GM23248 (cell line): ENCODE data around the gene MAPK4. TPM values are rescaled to one million over a fixed set of nuclear protein-coding genes. Genes with fewer than 3 reads are reported as not detected.
"Not testable (repeated sequence)": the region's sequence is repeated elsewhere in the genome, so short reads cannot be mapped to it uniquely, and the experiment has no call there.

Experiments
- DNase-seq: peaks from one replicate; pipeline ENCODE4 v3.0.0-alpha.2; 2015
- H2AFZ ChIP-seq: fragments of 200-600 bp; sonication (generic); 2 replicates; pipeline ENCODE4 v1.6.1; 2016; ENCODE audit warnings: antibody characterized with exemption
- H3F3A ChIP-seq: fragments of 200-600 bp; sonication (generic); 2 replicates; pipeline ENCODE4 v1.6.1; 2016; ENCODE audit warnings: mild to moderate bottlenecking, antibody characterized with exemption, mixed run types; ENCODE audit not compliant: insufficient read depth
- H3K27ac ChIP-seq: fragments of 200-600 bp; sonication (generic); 2 replicates; pipeline ENCODE4 v1.5.1; 2016; ENCODE audit warnings: mild to moderate bottlenecking
- H3K27me3 ChIP-seq: fragments of 200-600 bp; sonication (generic); replicated peaks from 2 replicates; pipeline ENCODE4 v1.6.1; 2016; ENCODE audit warnings: mild to moderate bottlenecking; ENCODE audit not compliant: insufficient read depth
- H3K36me3 ChIP-seq: fragments of 200-600 bp; sonication (generic); 2 replicates; pipeline ENCODE4 v1.6.1; 2016; ENCODE audit warnings: low read depth, mild to moderate bottlenecking
- H3K4me1 ChIP-seq: fragments of 200-600 bp; sonication (generic); 2 replicates; pipeline ENCODE4 v1.6.1; 2016; ENCODE audit warnings: mild to moderate bottlenecking; ENCODE audit not compliant: insufficient read depth
- H3K4me2 ChIP-seq: fragments of 200-600 bp; sonication (generic); one replicate; pipeline ENCODE4 v1.6.1; 2016; ENCODE audit warnings: mild to moderate bottlenecking; ENCODE audit not compliant: unreplicated experiment
- H3K4me3 ChIP-seq: fragments of 200-600 bp; sonication (generic); 2 replicates; pipeline ENCODE4 v1.5.1; 2016; ENCODE audit warnings: mild to moderate bottlenecking
- H3K79me2 ChIP-seq: fragments of 200-600 bp; sonication (generic); 2 replicates; pipeline ENCODE4 v1.6.1; 2016; ENCODE audit warnings: mild to moderate bottlenecking; ENCODE audit not compliant: insufficient read depth
- H3K9ac ChIP-seq: fragments of 200-600 bp; sonication (generic); 2 replicates; pipeline ENCODE4 v1.6.1; 2016; ENCODE audit warnings: mild to moderate bottlenecking
- H3K9me2 ChIP-seq: fragments of 200-600 bp; sonication (generic); 2 replicates; pipeline ENCODE4 v1.6.1; 2016; ENCODE audit warnings: mixed run types, mild to moderate bottlenecking, moderate library complexity; ENCODE audit not compliant: insufficient read depth
- H3K9me3 ChIP-seq: fragments of 200-600 bp; sonication (generic); one replicate; pipeline ENCODE4 v1.6.1; 2017; ENCODE audit warnings: low read depth
- H4K20me1 ChIP-seq: fragments of 200-600 bp; sonication (generic); 2 replicates; pipeline ENCODE4 v1.6.0; 2016; ENCODE audit not compliant: insufficient read depth
- EZH2 ChIP-seq: fragments of 200-600 bp; sonication (generic); IDR thresholded peaks from 2 replicates; pipeline ENCODE4 v1.6.1; 2018; ENCODE audit warnings: antibody characterized with exemption, mild to moderate bottlenecking; ENCODE audit not compliant: insufficient read depth, poor library complexity, severe bottlenecking
- EZH2phosphoT487 ChIP-seq: fragments of 200-600 bp; sonication (generic); IDR thresholded peaks from 2 replicates; pipeline ENCODE4 v1.6.1; 2018; ENCODE audit warnings: antibody characterized with exemption, moderate library complexity, mild to moderate bottlenecking, low read depth; ENCODE audit not compliant: insufficient read depth
- WGBS, 2 experiments: methylation state at CpG; one replicate each; pipeline ENCODE4 v1.1.6; 2015 to 2017; ENCODE audit warnings: low lambda C conversion rate in 2 of 2, low coverage in 1 of 2; ENCODE audit errors: missing lambda C conversion rate in 2 of 2; 5-methylcytosine and 5-hydroxymethylcytosine counted together
- in situ Hi-C: fragments of 300-500 bp; cut with MboI; formaldehyde crosslinking; loops from 2 replicates; pipeline ENCODE4 v1.15.0; 2020
- polyA plus RNA-seq: library from polyadenylated mRNA; unstranded; fragments of >200 nt; fragmentation: Nextera tagmentation; extraction: Ambion mirVana; gene quantifications from 2 replicates; pipeline ENCODE4 v1.2.1, GENCODE V29; 2016
- total RNA-seq: library from RNA; depleted of rRNA; stranded (reverse); fragments of >200 nt; shearing (Covaris generic); gene quantifications from 2 replicates; pipeline ENCODE4 v1.2.3, GENCODE V29; 2014; rRNA removed

The MAPK4 gene
- total and polyA plus RNA-seq, 2 experiments from 2014 or later: 0.22 TPM; not detected in 1

DNA sequence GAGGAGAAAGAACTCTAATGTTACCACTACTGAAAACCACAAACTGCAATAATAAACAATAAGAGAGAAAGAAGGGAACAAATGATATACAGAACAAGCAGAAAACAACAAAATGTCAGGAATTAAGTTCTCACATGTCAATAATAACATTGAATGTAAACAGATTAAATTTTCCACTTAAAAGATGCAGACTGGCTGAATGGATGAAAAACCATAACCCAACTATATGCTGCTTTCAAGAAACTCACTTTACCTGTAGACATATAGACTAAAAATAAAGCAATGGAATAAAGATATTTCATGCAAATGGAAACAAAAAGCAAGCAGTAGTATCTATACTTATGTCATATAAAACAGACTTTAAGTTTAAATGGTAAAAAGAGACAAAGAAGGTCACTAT lies 209.6 kb downstream of the MAPK4 start:
- Histone ChIP-seq H3F3A (no peaks in the 10 kb centered on the region), H3K79me2 (no peaks in the 10 kb centered on the region), H4K20me1 (no peaks in the 10 kb centered on the region), H3K27ac (no peak overlapping the region), H2AFZ (no peak overlapping the region), H3K4me2 (no peak overlapping the region), H3K4me3 (no peak overlapping the region), H3K9me3 (no peaks in the 10 kb centered on the region), H3K9me2 (no peaks in the 10 kb centered on the region), H3K4me1 (no peaks in the 10 kb centered on the region), H3K9ac (no peak overlapping the region), H3K36me3 (no peaks in the 10 kb centered on the region), H3K27me3 (no peaks in the 10 kb centered on the region)
- no peak for DNase-seq
- in situ Hi-C loops: no loop called here
- no peak for TF ChIP-seq EZH2
- TF ChIP-seq EZH2phosphoT487: no peak

DNA sequence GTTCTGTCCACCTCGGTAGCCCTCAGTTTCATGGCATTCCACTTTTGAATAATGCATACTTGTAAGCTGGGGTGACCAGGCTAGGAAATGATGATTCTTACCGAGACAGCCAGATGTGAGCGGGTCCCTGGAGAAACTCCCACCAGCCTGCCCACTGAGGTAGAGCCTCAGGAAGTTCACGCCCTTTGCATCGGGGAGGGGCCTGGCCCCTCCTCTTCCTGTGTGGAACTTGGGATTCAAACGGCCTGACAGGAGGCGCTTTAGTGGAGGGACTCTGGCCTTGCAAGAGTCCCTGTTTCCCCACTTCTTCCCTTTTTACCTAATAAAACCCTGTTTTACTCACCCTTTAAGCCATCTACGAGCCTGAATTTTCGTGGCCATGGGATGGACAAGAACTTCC lies 215.3 kb downstream of the MAPK4 start:
- no peak overlapping the region for H3K9ac ChIP-seq
- DNase-seq: no peak
- H3K4me1 ChIP-seq: no peaks in the 10 kb centered on the region
- no peak overlapping the region for H3K4me2 ChIP-seq
- no peak overlapping the region for H3K4me3 ChIP-seq
- no peak overlapping the region for H2AFZ ChIP-seq
- no peak overlapping the region for H3K27ac ChIP-seq
- in situ Hi-C loops: no loop called here
- no peaks in the 10 kb centered on the region for H3K79me2 ChIP-seq
- H3K27me3 ChIP-seq: no peaks in the 10 kb centered on the region; the same call in 1 of the 2 replicates
- no peaks in the 10 kb centered on the region for H4K20me1 ChIP-seq
- no peaks in the 10 kb centered on the region for H3K9me3 ChIP-seq
- H3K36me3 ChIP-seq: no peaks in the 10 kb centered on the region
- H3F3A ChIP-seq: no peaks in the 10 kb centered on the region
- TF ChIP-seq EZH2phosphoT487 (no peak), EZH2 (no peak)
- 63 to 64% methylated on average over 9 of the region's 9 CpGs for WGBS, 2 experiments
- no peaks in the 10 kb centered on the region for H3K9me2 ChIP-seq

DNA sequence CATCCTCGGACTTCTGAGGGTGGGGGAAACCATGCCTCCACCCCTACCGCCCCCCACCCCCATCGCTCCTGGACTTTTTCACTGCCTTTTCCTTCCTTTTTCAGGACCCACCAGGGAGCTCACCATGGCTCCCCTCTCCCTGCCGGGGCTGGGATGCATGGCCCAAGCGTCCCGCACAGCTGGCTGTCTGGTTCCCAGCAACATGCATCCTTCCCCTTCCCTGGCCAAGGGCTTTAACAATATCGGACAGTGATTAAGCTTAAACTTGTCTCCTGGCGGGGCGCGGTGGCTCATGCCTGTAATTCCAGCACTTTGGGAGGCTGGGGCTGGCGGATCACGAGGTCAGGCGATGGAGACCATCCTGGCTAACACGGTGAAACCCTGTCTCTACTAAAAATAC lies 215.8 kb downstream of the MAPK4 start:
- Histone ChIP-seq H3K4me1 (no peaks in the 10 kb centered on the region), H3K27me3 (no peaks in the 10 kb centered on the region; the same call in 1 of the 2 replicates), H3K36me3 (no peaks in the 10 kb centered on the region), H3K79me2 (no peaks in the 10 kb centered on the region), H4K20me1 (no peaks in the 10 kb centered on the region), H3K4me3 (no peak overlapping the region), H3K4me2 (no peak overlapping the region), H3K9me2 (no peaks in the 10 kb centered on the region), H2AFZ (no peak overlapping the region), H3K27ac (no peak overlapping the region), H3K9me3 (no peaks in the 10 kb centered on the region), H3F3A (no peaks in the 10 kb centered on the region), H3K9ac (no peak overlapping the region)
- WGBS, 2 experiments: 67 to 72% methylated on average over 13 to 14 of the region's 14 CpGs
- TF ChIP-seq EZH2: no peak
- TF ChIP-seq EZH2phosphoT487: no peak
- in situ Hi-C loops: no loop called here
- no peak for DNase-seq

DNA sequence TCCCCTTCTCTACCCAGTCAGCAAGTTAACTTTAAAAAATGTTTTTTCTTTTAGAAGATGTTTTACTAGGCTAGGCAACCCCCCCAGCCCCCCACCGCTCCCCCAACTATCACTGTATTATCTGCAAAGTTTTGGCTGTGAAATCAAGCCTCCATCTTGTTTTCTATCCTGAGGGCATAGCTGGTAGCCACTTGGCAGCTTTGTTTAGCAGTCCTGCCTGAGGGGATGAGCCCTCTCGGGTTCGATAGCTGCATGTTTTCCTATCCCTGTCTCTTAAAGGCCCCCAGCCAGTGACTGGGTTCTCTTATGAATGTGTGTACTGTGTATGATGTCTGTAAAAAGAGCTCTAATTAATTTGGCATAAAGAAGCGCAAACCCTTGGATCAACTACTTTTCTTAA lies 216.5 kb downstream of the MAPK4 start:
- Histone ChIP-seq H3K4me3 (no peak overlapping the region), H3K36me3 (no peaks in the 10 kb centered on the region), H3K4me1 (no peaks in the 10 kb centered on the region), H3K27me3 (no peaks in the 10 kb centered on the region; the same call in 1 of the 2 replicates), H3K27ac (no peak overlapping the region), H4K20me1 (no peaks in the 10 kb centered on the region), H3K9me3 (no peaks in the 10 kb centered on the region), H3K9me2 (no peaks in the 10 kb centered on the region), H3K9ac (no peak overlapping the region), H3K79me2 (no peaks in the 10 kb centered on the region), H2AFZ (no peak overlapping the region), H3F3A (no peaks in the 10 kb centered on the region), H3K4me2 (no peak overlapping the region)
- WGBS, 2 experiments: 18 to 30% methylated on average over 4 of the region's 4 CpGs
- DNase-seq: no peak
- TF ChIP-seq EZH2phosphoT487: no peak
- TF ChIP-seq EZH2: no peak
- in situ Hi-C loops: no loop called here

DNA sequence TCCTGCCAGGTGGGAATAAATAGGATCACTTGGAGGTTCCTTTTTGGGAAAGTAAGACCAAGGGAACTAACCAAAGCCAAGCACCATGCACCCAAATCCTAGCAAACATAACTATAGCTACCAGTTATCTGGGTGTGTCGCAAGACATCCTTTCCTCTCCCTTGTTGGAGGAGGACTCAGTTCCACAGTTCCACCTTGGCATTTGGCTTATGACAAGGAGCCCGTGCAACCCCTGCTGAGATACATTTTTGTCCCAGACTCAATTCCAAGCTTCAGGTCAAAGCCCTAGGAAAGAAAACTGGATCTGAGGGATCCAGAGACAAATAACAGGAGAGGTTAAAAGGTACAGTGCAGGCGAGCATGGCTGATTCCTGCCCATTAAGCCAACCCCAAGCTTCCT lies 219.1 kb downstream of the MAPK4 start:
- H3K27me3 ChIP-seq, H3K9me3 ChIP-seq, H3K4me2 ChIP-seq, H3K36me3 ChIP-seq, H3K9me2 ChIP-seq, H3K4me1 ChIP-seq, H3K9ac ChIP-seq, H4K20me1 ChIP-seq, DNase-seq, H2AFZ ChIP-seq, H3K79me2 ChIP-seq, H3K27ac ChIP-seq, in situ Hi-C loops, H3K4me3 ChIP-seq, H3F3A ChIP-seq: not testable (repeated sequence)
- WGBS, 2 experiments: 44 to 56% methylated on average over 3 of the region's 3 CpGs

Other genes with a start within 250 kb of the MAPK4 start
- gene SKA1, start 185.0 kb upstream of the MAPK4 start, total RNA-seq: 5.6 and 8.8 TPM in 2 replicates
- 6.6 and 9.4 TPM in 2 replicates for gene SKA1, start 185.0 kb upstream of the MAPK4 start, polyA plus RNA-seq